Activated naive CD4-positive, alpha-beta T cell treated with anti-CD3 and anti-CD28 coated beads, Interleukin-2, amount 10 ng/mL, durations not matched to agents 7 days and 5 days (primary cell): ENCODE results near the gene LINC01488.

Experiments
- CTCF ChIA-PET: fragments of 350-600 bp; sonication (Branson Sonifier 250); formaldehyde crosslinking; loops from one replicate; lab custom pipeline; 2021; ENCODE audit warnings: antibody characterized with exemption; lab: Charles Lee
- DNase-seq: peaks from one replicate; pipeline ENCODE4 v3.0.0-alpha.2; 2020
- H3K27ac Mint-ChIP-seq: one replicate; pipeline ENCODE4 v1.8.0; 2021; ENCODE audit warnings: mild to moderate bottlenecking, moderate library complexity, mixed read lengths
- H3K27me3 Mint-ChIP-seq: one replicate; pipeline ENCODE4 v1.8.0; 2021; ENCODE audit warnings: mild to moderate bottlenecking, mixed read lengths
- H3K36me3 Mint-ChIP-seq: one replicate; pipeline ENCODE4 v1.8.0; 2021; ENCODE audit warnings: mixed read lengths
- H3K4me1 Mint-ChIP-seq: one replicate; pipeline ENCODE4 v1.8.0; 2021; ENCODE audit warnings: mixed read lengths
- H3K4me3 Mint-ChIP-seq: one replicate; pipeline ENCODE4 v1.8.0; 2021; ENCODE audit warnings: mild to moderate bottlenecking, moderate library complexity, mixed read lengths
- H3K9me3 Mint-ChIP-seq: one replicate; pipeline ENCODE4 v1.8.0; 2021; ENCODE audit warnings: mixed read lengths

The LINC01488 gene

GRCh38 chr11:69465236-69466000 lies 16.0 kb upstream of the LINC01488 start:
- CTCF ChIA-PET: no interaction called here
- Mint-ChIP-seq H3K4me1 (no peaks in the 10 kb centered on the region), H3K27ac (no peak overlapping the region), H3K27me3 (peaks cover 36% of the 10 kb centered on the region), H3K36me3 (no peaks in the 10 kb centered on the region), H3K9me3 (peaks cover 9% of the 10 kb centered on the region), H3K4me3 (no peak overlapping the region)
- no peak for DNase-seq

- Mint-ChIP-seq H3K27ac (no peak overlapping the region), H3K27me3 (peaks cover 36% of the 10 kb centered on the region)
- CTCF ChIA-PET: no interaction called here
Measured at GRCh38 chr11:69466039-69466438, 15.4 kb upstream of the LINC01488 start.

GRCh38 chr11:69467196-69467595 lies 14.3 kb upstream of the LINC01488 start:
- H3K27me3 Mint-ChIP-seq: peaks cover 36% of the 10 kb centered on the region
- CTCF ChIA-PET: no interaction called here
- no peaks in the 10 kb centered on the region for H3K4me1 Mint-ChIP-seq
- H3K36me3 Mint-ChIP-seq: no peaks in the 10 kb centered on the region
- DNase-seq: no peak
- no peak overlapping the region for H3K4me3 Mint-ChIP-seq
- no peaks in the 10 kb centered on the region for H3K9me3 Mint-ChIP-seq
- no peak overlapping the region for H3K27ac Mint-ChIP-seq

More at GRCh38 chr11:69466039-69466438, 15.4 kb upstream of the LINC01488 start:
- no peak for DNase-seq
- Mint-ChIP-seq H3K36me3 (no peaks in the 10 kb centered on the region), H3K9me3 (peaks cover 6% of the 10 kb centered on the region), H3K4me1 (no peaks in the 10 kb centered on the region), H3K4me3 (no peak overlapping the region)

- H3K4me3 Mint-ChIP-seq: no peak overlapping the region
- DNase-seq: no peak
- peaks cover 36% of the 10 kb centered on the region for H3K27me3 Mint-ChIP-seq
- CTCF ChIA-PET: no interaction called here
- no peaks in the 10 kb centered on the region for H3K36me3 Mint-ChIP-seq
- H3K9me3 Mint-ChIP-seq: no peaks in the 10 kb centered on the region
- H3K4me1 Mint-ChIP-seq: no peaks in the 10 kb centered on the region
- H3K27ac Mint-ChIP-seq: no peak overlapping the region
Measured at GRCh38 chr11:69467646-69468045, 13.8 kb upstream of the LINC01488 start.

- no peaks in the 10 kb centered on the region for H3K9me3 Mint-ChIP-seq
- DNase-seq: no peak
- peaks cover 38% of the 10 kb centered on the region for H3K27me3 Mint-ChIP-seq
- no peak overlapping the region for H3K4me3 Mint-ChIP-seq
- H3K4me1 Mint-ChIP-seq: no peaks in the 10 kb centered on the region
- H3K27ac Mint-ChIP-seq: no peak overlapping the region
- CTCF ChIA-PET: no interaction called here
- no peaks in the 10 kb centered on the region for H3K36me3 Mint-ChIP-seq
Measured at GRCh38 chr11:69468221-69468620, 13.2 kb upstream of the LINC01488 start.

- no peaks in the 10 kb centered on the region for H3K4me1 Mint-ChIP-seq
- H3K4me3 Mint-ChIP-seq: no peak overlapping the region
- H3K27ac Mint-ChIP-seq: no peak overlapping the region
- CTCF ChIA-PET: no interaction called here
- no peaks in the 10 kb centered on the region for H3K36me3 Mint-ChIP-seq
- H3K27me3 Mint-ChIP-seq: peaks cover 33% of the 10 kb centered on the region
- DNase-seq: no peak
- no peaks in the 10 kb centered on the region for H3K9me3 Mint-ChIP-seq
Measured at GRCh38 chr11:69468911-69469885, 12.3 kb upstream of the LINC01488 start.

GRCh38 chr11:69470301-69470700 lies 11.2 kb upstream of the LINC01488 start:
- DNase-seq: no peak
- Mint-ChIP-seq H3K4me1 (no peaks in the 10 kb centered on the region), H3K36me3 (no peaks in the 10 kb centered on the region), H3K27ac (no peak overlapping the region), H3K27me3 (peaks cover 30% of the 10 kb centered on the region), H3K4me3 (no peak overlapping the region), H3K9me3 (no peaks in the 10 kb centered on the region)
- CTCF ChIA-PET: no interaction called here

- CTCF ChIA-PET: no interaction called here
- Mint-ChIP-seq H3K9me3 (no peaks in the 10 kb centered on the region), H3K27ac (no peak overlapping the region), H3K36me3 (no peaks in the 10 kb centered on the region), H3K27me3 (peaks cover 30% of the 10 kb centered on the region), H3K4me3 (no peak overlapping the region), H3K4me1 (no peaks in the 10 kb centered on the region)
- DNase-seq: no peak
Measured at GRCh38 chr11:69470793-69471728, 10.4 kb upstream of the LINC01488 start.

- no peaks in the 10 kb centered on the region for H3K36me3 Mint-ChIP-seq
- CTCF ChIA-PET: no interaction called here
- H3K27ac Mint-ChIP-seq: no peak overlapping the region
- DNase-seq: no peak
- no peak overlapping the region for H3K4me3 Mint-ChIP-seq
- H3K9me3 Mint-ChIP-seq: no peaks in the 10 kb centered on the region
- peaks cover 30% of the 10 kb centered on the region for H3K27me3 Mint-ChIP-seq
- no peaks in the 10 kb centered on the region for H3K4me1 Mint-ChIP-seq
Measured at GRCh38 chr11:69471729-69472540, 9.5 kb upstream of the LINC01488 start.

- CTCF ChIA-PET: no interaction called here
- Mint-ChIP-seq H3K36me3 (no peaks in the 10 kb centered on the region), H3K27ac (no peak overlapping the region), H3K4me3 (no peak overlapping the region), H3K9me3 (no peaks in the 10 kb centered on the region), H3K4me1 (no peaks in the 10 kb centered on the region), H3K27me3 (peaks cover 30% of the 10 kb centered on the region)
- no peak for DNase-seq
Measured at GRCh38 chr11:69472541-69473275, 8.8 kb upstream of the LINC01488 start.

- no peak for DNase-seq
- Mint-ChIP-seq H3K4me1 (no peaks in the 10 kb centered on the region), H3K9me3 (no peaks in the 10 kb centered on the region), H3K4me3 (no peak overlapping the region), H3K36me3 (no peaks in the 10 kb centered on the region), H3K27ac (no peak overlapping the region), H3K27me3 (peaks cover 30% of the 10 kb centered on the region)
- CTCF ChIA-PET: no interaction called here
Measured at GRCh38 chr11:69473276-69473845, 8.1 kb upstream of the LINC01488 start.

GRCh38 chr11:69474736-69475135 lies 6.7 kb upstream of the LINC01488 start:
- H3K9me3 Mint-ChIP-seq: no peaks in the 10 kb centered on the region
- H3K4me3 Mint-ChIP-seq: no peak overlapping the region
- no peaks in the 10 kb centered on the region for H3K4me1 Mint-ChIP-seq
- H3K36me3 Mint-ChIP-seq: no peaks in the 10 kb centered on the region
- DNase-seq: no peak
- H3K27ac Mint-ChIP-seq: no peak overlapping the region
- H3K27me3 Mint-ChIP-seq: peaks cover 28% of the 10 kb centered on the region
- CTCF ChIA-PET: no interaction called here
